ENCODE data around the gene SHC1. TPM values are rescaled to one million over a fixed set of nuclear protein-coding genes. Genes with fewer than 3 reads are reported as not detected.
A peak's percentile ranks its signal among the peaks of the same experiment; 100 is the strongest.
"Not testable (repeated sequence)": the region's sequence is repeated elsewhere in the genome, so short reads cannot be mapped to it uniquely, and the experiment has no call there.

The SHC1 gene
- total RNA-seq, 2 experiments from 2014 or later, result 45.9 to 65.7 TPM

GRCh38 chr1:154986736-154987135, 16.2 kb upstream of the SHC1 start:
- peaks cover 23% of the 10 kb centered on the region for H3K4me1 Mint-ChIP-seq
- POLR2A ChIA-PET, result interaction anchor here (0.8 kb wide), 1 partner anchor 10 kb away, joined by 6 read pairs; no protein-coding TSS in a partner anchor

GRCh38 chr1:154983776-154984466, 13.4 kb upstream of the SHC1 start:
- H3K27me3 Mint-ChIP-seq, result no peaks in the 10 kb centered on the region
- peak; percentile 32 for DNase-seq
- intact Hi-C loops (cut with DNase I, micrococcal nuclease), result loop anchor here (1.0 to 5.0 kb wide), 10 partner anchors 10 to 188 kb away; partner anchors contain the start of genes ADAM15 (in 2 of the 2), CKS1B (in 2 of the 2), KRTCAP2 (in 1 of the 2) and PYGO2 (in 1 of the 2)

More at GRCh38 chr1:154986736-154987135, 16.2 kb upstream of the SHC1 start:
- H3K9me3 Mint-ChIP-seq (ENCODE audit: low read depth); H3K4me3 Mint-ChIP-seq; DNase-seq; ATAC-seq; H3K27me3 Mint-ChIP-seq; H3K27ac Mint-ChIP-seq; intact Hi-C loops (cut with DNase I, micrococcal nuclease): not testable (repeated sequence)
- peaks cover 26% of the 10 kb centered on the region for H3K36me3 Mint-ChIP-seq (ENCODE audit: low read depth)
- CTCF ChIA-PET, result interaction anchor here (1.1 to 6.5 kb wide), 3 partner anchors 10 to 25 kb away, joined by 3 to 82 read pairs (median 4); partner anchors contain the start of genes LENEP and PYGO2

DNA sequence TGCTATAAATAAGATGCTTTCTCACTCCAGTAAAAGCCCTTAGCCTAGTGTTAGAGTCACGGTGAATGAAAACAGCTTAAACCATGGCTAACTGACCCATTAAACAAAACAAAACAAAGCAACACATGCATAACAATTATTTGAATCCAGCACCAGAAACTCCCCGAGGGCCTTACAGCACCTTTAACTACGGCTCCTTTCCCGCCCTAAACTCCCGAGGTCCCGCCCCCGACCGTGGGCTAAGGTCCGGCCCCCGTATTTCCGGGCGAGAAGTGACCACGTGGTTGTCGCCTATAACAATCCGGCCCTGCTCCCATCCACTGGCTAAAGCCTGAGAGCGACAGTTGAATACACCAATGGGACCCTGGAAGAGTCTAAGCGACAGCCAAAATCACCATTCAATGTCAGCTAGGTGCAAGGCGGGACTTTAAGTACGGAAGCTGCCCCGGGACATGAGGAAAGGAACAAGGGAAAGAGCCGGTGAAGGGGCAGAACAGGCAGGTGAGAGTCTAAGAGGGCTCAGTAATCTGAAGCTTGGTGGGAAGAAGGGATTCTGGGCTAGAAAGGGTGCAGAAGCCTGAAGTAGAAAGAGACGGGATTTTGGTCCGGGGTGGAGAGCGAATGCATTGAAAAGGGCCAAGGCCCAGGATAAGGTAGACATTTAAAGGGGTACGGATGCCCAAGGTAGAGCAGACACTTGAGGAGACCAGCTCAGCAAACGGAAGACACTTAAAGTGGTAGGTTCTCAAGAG, 12.5 kb upstream of the SHC1 start, which contains the start of gene FLAD1:
Gene FLAD1, plus strand, starts transcription at position 448 of the 752 bp plus-strand sequence. CDS start 351 bp downstream, outside the sequence.
- no peaks in the 10 kb centered on the region for H3K27me3 Mint-ChIP-seq
- CTCF ChIA-PET, result interaction anchor here (0.5 to 6.5 kb wide), 12 partner anchors 13 to 648 kb away, joined by 3 to 82 read pairs (median 4); partner anchors contain the start of genes LENEP and PBXIP1
- no peak within 1 kb of the TSS for H3K27ac Mint-ChIP-seq
- no peaks in the 10 kb centered on the region for H3K9me3 Mint-ChIP-seq (ENCODE audit: low read depth)
- peaks cover 21% of the 10 kb centered on the region for H3K4me1 Mint-ChIP-seq
- POLR2A ChIA-PET, result interaction anchor here (0.6 to 2.5 kb wide), 8 partner anchors 10 to 98 kb away, joined by 3 to 10 read pairs (median 4); partner anchors contain the start of gene PYGO2
- H3K36me3 Mint-ChIP-seq (ENCODE audit: low read depth), result peaks cover 31% of the 10 kb centered on the region
- intact Hi-C loops (cut with DNase I, micrococcal nuclease), result loop anchor here (1.0 to 5.0 kb wide), 10 partner anchors 9 to 189 kb away; partner anchors contain the start of genes ADAM15 (in 2 of the 2), CKS1B (in 2 of the 2), KRTCAP2 (in 1 of the 2) and PYGO2 (in 1 of the 2)
- H3K4me3 Mint-ChIP-seq, result no peak within 1 kb of the TSS
- ATAC-seq (peak; percentile 99), DNase-seq (peak; percentile 97)

More at GRCh38 chr1:154983776-154984466, 13.4 kb upstream of the SHC1 start:
- Mint-ChIP-seq H3K4me1 (peaks cover 25% of the 10 kb centered on the region), H3K4me3 (no peak overlapping the region), H3K9me3 (ENCODE audit: low read depth) (no peaks in the 10 kb centered on the region), H3K27ac (no peak overlapping the region), H3K36me3 (ENCODE audit: low read depth) (peaks cover 31% of the 10 kb centered on the region)
- ATAC-seq, result no peak
- ChIA-PET POLR2A (interaction anchor here (0.6 to 2.5 kb wide), 6 partner anchors 10 to 99 kb away, joined by 3 to 10 read pairs (median 4); partner anchors contain the start of gene PYGO2), CTCF (interaction anchor here (0.5 to 6.5 kb wide), 17 partner anchors 12 to 649 kb away, joined by 3 to 82 read pairs (median 4); partner anchors contain the start of genes LENEP and PBXIP1)

- Mint-ChIP-seq H3K4me3 (no peak overlapping the region), H3K27me3 (no peaks in the 10 kb centered on the region), H3K9me3 (ENCODE audit: low read depth) (no peaks in the 10 kb centered on the region), H3K27ac (no peak overlapping the region), H3K4me1 (peaks cover 23% of the 10 kb centered on the region), H3K36me3 (ENCODE audit: low read depth) (peaks cover 32% of the 10 kb centered on the region)
- ATAC-seq (no peak), DNase-seq (no peak)
- ChIA-PET CTCF (interaction anchor here (1.0 to 6.5 kb wide), 3 partner anchors 14 to 34 kb away, joined by 4 to 82 read pairs (median 25); partner anchors contain the start of genes LENEP and PBXIP1), POLR2A (interaction anchor here (0.6 to 2.5 kb wide), 7 partner anchors 11 to 1125 kb away, joined by 3 to 10 read pairs (median 5); no protein-coding TSS in a partner anchor)
- intact Hi-C loops (cut with DNase I, micrococcal nuclease), result loop anchor here (2.0 to 5.0 kb wide), 3 partner anchors 16 to 190 kb away; partner anchors contain the start of genes ADAM15 (in 1 of the 2), KRTCAP2 (in 1 of the 2) and TRIM46 (in 1 of the 2)
Observed at GRCh38 chr1:154982341-154982740, 11.8 kb upstream of the SHC1 start.

DNA sequence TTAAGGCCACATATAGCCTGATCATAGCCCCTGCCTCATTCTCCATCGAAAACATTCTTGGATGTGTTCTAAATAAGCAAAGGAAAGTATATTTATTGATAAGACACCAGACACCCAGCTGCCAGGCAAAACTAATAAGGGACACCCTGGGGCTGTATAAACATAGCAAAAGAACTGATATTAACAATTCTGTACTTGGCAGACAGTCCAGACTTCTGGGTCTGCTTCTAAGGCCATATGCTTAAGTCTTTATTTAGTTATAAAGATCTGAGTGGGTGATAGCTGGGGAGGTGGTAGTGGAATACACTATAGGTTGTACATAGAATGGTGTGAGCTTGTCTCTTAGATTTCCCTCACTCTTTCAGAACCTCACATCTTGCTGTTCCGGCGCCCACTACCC, 7.8 kb upstream of the SHC1 start:
- no peak overlapping the region for H3K27ac Mint-ChIP-seq
- intact Hi-C loops (cut with DNase I, micrococcal nuclease), result loop anchor here in 1 of 2 experiments (10.0 kb wide), 2 partner anchors 706 to 794 kb away; partner anchors contain the start of genes DAP3 and YY1AP1
- no peaks in the 10 kb centered on the region for H3K9me3 Mint-ChIP-seq (ENCODE audit: low read depth)
- POLR2A ChIA-PET, result interaction anchor here (0.6 kb wide), 1 partner anchor 47 kb away, joined by 9 read pairs; no protein-coding TSS in a partner anchor
- peaks cover 27% of the 10 kb centered on the region for H3K36me3 Mint-ChIP-seq (ENCODE audit: low read depth)
- no peak for ATAC-seq
- H3K27me3 Mint-ChIP-seq, result no peaks in the 10 kb centered on the region
- H3K4me3 Mint-ChIP-seq, result no peak overlapping the region
- peaks cover 12% of the 10 kb centered on the region for H3K4me1 Mint-ChIP-seq
- DNase-seq, result no peak
- CTCF ChIA-PET, result interaction anchor here (1.4 to 4.1 kb wide), 3 partner anchors 16 to 21 kb away, joined by 4 to 15 read pairs (median 7); no protein-coding TSS in a partner anchor

DNA sequence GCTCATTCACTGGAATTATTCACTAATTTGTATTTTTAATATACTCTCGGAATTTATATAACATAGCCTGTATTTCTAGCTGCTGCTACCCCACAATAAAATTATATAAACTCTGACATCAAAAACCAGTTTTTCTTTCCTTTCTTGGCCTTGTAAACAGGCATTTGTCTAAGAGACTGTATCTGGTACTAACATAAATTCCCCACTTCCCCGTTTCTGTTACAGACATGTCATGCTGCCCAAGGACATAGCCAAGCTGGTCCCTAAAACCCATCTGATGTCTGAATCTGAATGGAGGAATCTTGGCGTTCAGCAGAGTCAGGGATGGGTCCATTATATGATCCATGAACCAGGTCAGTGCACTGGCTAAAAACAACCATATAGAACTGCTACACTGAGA, 7.2 kb upstream of the SHC1 start:
- ATAC-seq; H3K27me3 Mint-ChIP-seq; H3K9me3 Mint-ChIP-seq (ENCODE audit: low read depth); DNase-seq; H3K4me3 Mint-ChIP-seq: not testable (repeated sequence)
- ChIA-PET CTCF (interaction anchor here (0.7 to 4.1 kb wide), 3 partner anchors 17 to 22 kb away, joined by 3 to 15 read pairs (median 7); no protein-coding TSS in a partner anchor), POLR2A (interaction anchor here (0.6 kb wide), 1 partner anchor 47 kb away, joined by 9 read pairs; no protein-coding TSS in a partner anchor)
- Mint-ChIP-seq H3K36me3 (ENCODE audit: low read depth) (peaks cover 27% of the 10 kb centered on the region), H3K4me1 (peaks cover 15% of the 10 kb centered on the region), H3K27ac (peak overlapping the region; percentile 2)
- intact Hi-C loops (cut with DNase I, micrococcal nuclease), result loop anchor here in 1 of 2 experiments (10.0 kb wide), 2 partner anchors 707 to 793 kb away; partner anchors contain the start of genes DAP3 and YY1AP1

DNA sequence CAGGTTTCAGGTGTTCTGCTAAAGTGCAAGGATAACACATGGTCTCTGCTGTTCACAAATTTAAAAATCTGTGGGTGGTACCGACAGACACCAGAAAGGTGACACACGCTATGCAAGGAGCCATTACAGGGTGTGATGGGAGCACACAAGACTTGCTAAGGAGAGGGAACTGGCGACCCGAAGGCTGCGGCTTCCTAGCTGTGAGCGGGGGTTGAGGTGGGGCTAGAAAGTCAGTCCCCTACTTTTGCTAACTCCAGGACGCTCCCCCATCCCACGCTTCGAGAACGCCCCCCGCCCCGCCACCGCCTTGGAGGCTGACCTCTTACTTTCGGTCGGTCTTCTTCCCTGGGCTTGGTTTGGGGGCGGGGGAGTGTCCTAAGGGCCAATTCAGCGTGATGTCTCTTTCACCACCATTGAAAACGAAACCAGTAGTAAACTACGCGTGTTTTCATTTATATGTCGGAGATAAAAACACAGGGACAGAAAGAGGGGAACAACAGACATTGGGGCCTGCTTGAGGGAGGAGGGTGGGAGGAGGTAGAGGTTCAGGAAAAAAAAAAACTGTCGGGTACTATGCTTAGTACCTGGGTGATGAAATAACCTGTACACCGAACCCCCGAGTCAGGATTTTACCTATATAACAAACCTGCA, 5.0 kb upstream of the SHC1 start:
- Mint-ChIP-seq H3K4me1 (peaks cover 28% of the 10 kb centered on the region), H3K36me3 (ENCODE audit: low read depth) (peaks cover 27% of the 10 kb centered on the region), H3K27ac (no peak overlapping the region), H3K4me3 (no peak overlapping the region), H3K27me3 (no peaks in the 10 kb centered on the region), H3K9me3 (ENCODE audit: low read depth) (no peaks in the 10 kb centered on the region)
- ChIA-PET POLR2A (interaction anchor here (0.7 to 2.3 kb wide), 7 partner anchors 23 to 670 kb away, joined by 3 to 12 read pairs (median 3); partner anchors contain the start of genes EFNA4 and PMVK), CTCF (interaction anchor here (0.6 to 2.9 kb wide), 7 partner anchors 10 to 109 kb away, joined by 3 to 12 read pairs (median 3); no protein-coding TSS in a partner anchor)
- peak; percentile 73 for DNase-seq
- intact Hi-C loops (cut with DNase I, micrococcal nuclease), result loop anchor here (2.0 to 10.0 kb wide), 3 partner anchors 41 to 791 kb away; partner anchors contain the start of genes DAP3 (in 1 of the 2) and YY1AP1 (in 1 of the 2)
- no peak for ATAC-seq

- POLR2A ChIA-PET, result interaction anchor here (0.7 to 2.3 kb wide), 8 partner anchors 24 to 670 kb away, joined by 3 to 12 read pairs (median 3); partner anchors contain the start of genes EFNA4 and PMVK
- H3K27me3 Mint-ChIP-seq, result no peaks in the 10 kb centered on the region
- H3K4me1 Mint-ChIP-seq, result peaks cover 28% of the 10 kb centered on the region
- intact Hi-C loops (cut with DNase I, micrococcal nuclease), result loop anchor here (1.0 to 10.0 kb wide), 19 partner anchors 8 to 790 kb away; partner anchors contain the start of genes FLAD1 (in 2 of the 2), UBE2Q1 (in 2 of the 2), ADAM15 (in 1 of the 2) and ADAR (in 1 of the 2)
- CTCF ChIA-PET, result interaction anchor here (0.5 to 2.9 kb wide), 6 partner anchors 23 to 1471 kb away, joined by 3 to 15 read pairs (median 3); no protein-coding TSS in a partner anchor
- DNase-seq (peak; percentile 97), ATAC-seq (peak; percentile 47)
- no peak overlapping the region for H3K27ac Mint-ChIP-seq
- no peaks in the 10 kb centered on the region for H3K9me3 Mint-ChIP-seq (ENCODE audit: low read depth)
- no peak overlapping the region for H3K4me3 Mint-ChIP-seq
- peaks cover 24% of the 10 kb centered on the region for H3K36me3 Mint-ChIP-seq (ENCODE audit: low read depth)
Observed at GRCh38 chr1:154974808-154975408, 4.4 kb upstream of the SHC1 start.
